K562 (cell line): ENCODE results near the gene CPED1. TPM values are rescaled to one million over a fixed set of nuclear protein-coding genes. Genes with fewer than 3 reads are reported as not detected.
A peak's percentile ranks its signal among the peaks of the same experiment; 100 is the strongest.

ENCODE experiments used
- ATAC-seq: fragments of 200-7000 bp; cut with Tn5 transposase; 3 replicates; pipeline ENCODE4 v1.9.1; 2020; ENCODE audit warnings: moderate library complexity
- BruUV-seq: library from RNA; stranded (reverse); fragments of 400-500 nt; replicated peaks from 2 replicates; lab custom pipeline; 2021; lab: Mats Ljungman, UMichigan
- CTCF ChIA-PET: fragments of 300-600 bp; formaldehyde crosslinking; extraction: SDS; loops from one replicate; lab custom pipeline; 2021; ENCODE audit warnings: low intra/inter-chr PET ratio; lab: Yijun Ruan, JAX
- POLR2A ChIA-PET: fragments of 300-600, 350-650 bp; sonication (Branson Sonifier 250); formaldehyde crosslinking; extraction: SDS; loops from one replicate; lab custom pipeline; 2021; ENCODE audit warnings: antibody characterized with exemption, inconsistent platforms; lab: Yijun Ruan, JAX
- DNase-seq, 4 experiments: peaks; one replicate each; pipeline versions ENCODE4 v3.0.0 to v3.0.0-alpha.2; 2011 to 2018; ENCODE audit warnings: low spot score in 3 of 4, mixed read lengths in 3 of 4; ENCODE audit errors: extremely low read depth in 1 of 4
- FAIRE-seq: peaks from 2 replicates; lab custom pipeline; 2011; peaks lifted over from hg19 to GRCh38; lab: Jason Lieb, UNC
- H2AFZ ChIP-seq: 2 replicates; pipeline ENCODE4 v1.6.0; 2011; ENCODE audit warnings: low read depth, low read length, control low read depth, inconsistent platforms
- H3K27ac ChIP-seq: fragments of 200-600 bp; 3 replicates; pipeline ENCODE4 v1.8.0; 2011; ENCODE audit warnings: low read depth, mild to moderate bottlenecking, control low read depth, inconsistent platforms, low read length, moderate library complexity, mixed read lengths; ENCODE audit errors: extremely low read depth
- H3K27me3 ChIP-seq, 2 experiments: fragments of 300-600 bp in 1 of 2; 2 replicates in 1 of 2; 3 replicates in 1 of 2; pipeline versions ENCODE4 v1.6.0 to v1.8.0; 2011; ENCODE audit warnings: inconsistent platforms in 2 of 2, low read length in 2 of 2, mild to moderate bottlenecking in 1 of 2, mixed read lengths in 1 of 2, moderate library complexity in 1 of 2; ENCODE audit not compliant: control insufficient read depth in 2 of 2, insufficient read depth in 2 of 2
- H3K36me3 ChIP-seq: fragments of 300-600 bp; 3 replicates; pipeline ENCODE4 v1.8.0; 2011; ENCODE audit warnings: mild to moderate bottlenecking, low read length, inconsistent platforms; ENCODE audit not compliant: control insufficient read depth, insufficient read depth
- H3K4me1 ChIP-seq, 2 experiments: fragments of 200-600 bp in 1 of 2; replicated peaks in 1 of 2; 2 replicates in 1 of 2; 3 replicates in 1 of 2; pipeline versions ENCODE4 v1.5.1 to v1.8.0; 2011; ENCODE audit warnings: inconsistent platforms in 2 of 2, low read length in 2 of 2, mild to moderate bottlenecking in 1 of 2, mixed read lengths in 1 of 2, moderate library complexity in 1 of 2; ENCODE audit not compliant: control insufficient read depth in 2 of 2, insufficient read depth in 2 of 2
- H3K4me2 ChIP-seq: 2 replicates; pipeline ENCODE4 v1.6.1; 2011; ENCODE audit warnings: low read length, control low read depth, inconsistent platforms, mixed read lengths; ENCODE audit not compliant: insufficient read depth
- H3K4me3 ChIP-seq: fragments of 200-600 bp; sonication (generic), shearing (Covaris generic); 2 replicates; pipeline ENCODE4 v1.5.1; 2016; ENCODE audit warnings: control low read depth, inconsistent platforms
- H3K79me2 ChIP-seq: fragments of 200-600 bp; 3 replicates; pipeline ENCODE4 v1.8.0; 2011; ENCODE audit warnings: low read length, inconsistent platforms; ENCODE audit not compliant: control insufficient read depth, insufficient read depth
- H3K9ac ChIP-seq, 2 experiments: 2 replicates each; pipeline versions ENCODE4 v1.6.0 to v1.6.1; 2011; ENCODE audit warnings: low read depth in 2 of 2, low read length in 2 of 2, control low read depth in 1 of 2, inconsistent platforms in 1 of 2, mild to moderate bottlenecking in 1 of 2, mixed read lengths in 1 of 2; ENCODE audit not compliant: insufficient read depth in 1 of 2
- H3K9me1 ChIP-seq: one replicate; pipeline ENCODE4 v1.6.0; 2011; ENCODE audit warnings: inconsistent platforms, mild to moderate bottlenecking, low read length, moderate library complexity; ENCODE audit not compliant: control insufficient read depth, insufficient read depth
- H3K9me3 ChIP-seq: replicated peaks from 2 replicates; pipeline ENCODE4 v1.5.1; 2011; ENCODE audit warnings: low read depth, low read length, inconsistent platforms; ENCODE audit not compliant: control insufficient read depth, insufficient read depth
- H4K20me1 ChIP-seq: replicated peaks from 2 replicates; pipeline ENCODE4 v1.6.1; 2011; ENCODE audit warnings: low read length, inconsistent platforms, mixed read lengths; ENCODE audit not compliant: control insufficient read depth, insufficient read depth
- AFF4 ChIP-seq: sonication (generic); formaldehyde crosslinking; IDR thresholded peaks from 2 replicates; pipeline ENCODE4 v1.8.0; 2023; ENCODE audit warnings: mild to moderate bottlenecking, missing genetic modification reagents
- NCOR1 ChIP-seq: fragments of 450-650 bp; IDR thresholded peaks from 2 replicates; pipeline ENCODE4 v1.6.1; 2016; ENCODE audit warnings: mild to moderate bottlenecking, moderate library complexity
- NFIC ChIP-seq: fragments of 450-650 bp; IDR thresholded peaks from 2 replicates; pipeline ENCODE4 v1.6.1; 2017; ENCODE audit warnings: mild to moderate bottlenecking, inconsistent platforms
- PATZ1 ChIP-seq: fragments of 250-450 bp; sonication (Bioruptor Pico); IDR thresholded peaks from 2 replicates; pipeline ENCODE4 v1.5.0; 2020; ENCODE audit warnings: mild to moderate bottlenecking, borderline replicate concordance
- POLR2G ChIP-seq: fragments of 200-400 bp; formaldehyde crosslinking; IDR thresholded peaks from 2 replicates; pipeline ENCODE4 v1.6.1; 2017; ENCODE audit warnings: low read depth, mild to moderate bottlenecking, antibody characterized with exemption, low read length, moderate library complexity
- RUNX1 ChIP-seq: sonication (generic); IDR thresholded peaks from 2 replicates; pipeline ENCODE4 v1.6.1; 2016; ENCODE audit warnings: antibody characterized with exemption, low read depth
- STAT6 ChIP-seq: sonication (generic); formaldehyde crosslinking; IDR thresholded peaks from 2 replicates; pipeline ENCODE4 v1.8.1; 2023; ENCODE audit warnings: mild to moderate bottlenecking, missing genetic modification reagents
- ZBTB43 ChIP-seq: sonication (generic); formaldehyde crosslinking; IDR thresholded peaks from 2 replicates; pipeline ENCODE4 v1.8.0; 2023; ENCODE audit warnings: mild to moderate bottlenecking, missing genetic modification reagents
- ZKSCAN3 ChIP-seq: fragments of 250-450 bp; sonication (Bioruptor Pico); IDR thresholded peaks from 2 replicates; pipeline ENCODE4 v1.4.0; 2020
- ZNF384 ChIP-seq: IDR thresholded peaks from 2 replicates; pipeline ENCODE4 v1.6.1; 2012; ENCODE audit warnings: low read depth, low read length, improper control_type of control experiment
- ZNF561 ChIP-seq: fragments of 450-650 bp; formaldehyde crosslinking; conservative IDR thresholded peaks from 2 replicates; pipeline ENCODE4 v1.4.0; 2020; ENCODE audit warnings: mild to moderate bottlenecking, moderate library complexity
- ZNF764 ChIP-seq: fragments of 250-450 bp; sonication (Bioruptor Pico); IDR thresholded peaks from 2 replicates; pipeline ENCODE4 v1.4.0; 2020; ENCODE audit warnings: low read depth, mild to moderate bottlenecking, moderate library complexity
- ZNF780A ChIP-seq: fragments of 250-450 bp; sonication (Bioruptor Pico); IDR thresholded peaks from 2 replicates; pipeline ENCODE4 v1.5.0; 2021; ENCODE audit warnings: mild to moderate bottlenecking
- WGBS: fragments of 100-300 bp; shearing (Covaris generic); methylation state at CpG from one replicate; pipeline ENCODE4 v1.1.6; 2016; ENCODE audit warnings: low coverage, mixed read lengths; ENCODE audit not compliant: insufficient coverage; ENCODE audit errors: missing lambda C conversion rate; 5-methylcytosine and 5-hydroxymethylcytosine counted together
- in situ Hi-C: fragments of 300-500 bp; cut with MboI; formaldehyde crosslinking; loops from 4 replicates; pipeline ENCODE4 v1.15.0; 2018; ENCODE audit warnings: inconsistent platforms, mixed read lengths
- intact Hi-C: fragments of 100-400 bp; cut with micrococcal nuclease; formaldehyde crosslinking; loops from 2 replicates; pipeline ENCODE4 v1.14.2; 2022
- polyA plus RNA-seq, 8 experiments: library from polyadenylated mRNA; depleted of rRNA in 4 of 8; stranded (reverse) in 5 of 8; unstranded in 3 of 8; fragments of >200 nt; fragmentation: Nextera tagmentation in 2 of 8; fragmentation: Illumina TruSeq in 1 of 8; extraction: Ambion mirVana in 2 of 8; extraction: Trizol in 1 of 8; gene quantifications; 2 replicates each; pipeline versions ENCODE4 v1.2.1 to v1.2.3, GENCODE V29; 2011 to 2014; ENCODE audit warnings: inconsistent platforms in 1 of 8, missing spikeins in 1 of 8
- total RNA-seq, 7 experiments: library from RNA; depleted of rRNA in 6 of 7; stranded (reverse); fragments of >200 nt in 6 of 7; fragmentation: Illumina TruSeq in 2 of 7; extraction: Trizol in 2 of 7; gene quantifications; 2 replicates each; pipeline versions ENCODE4 v1.2.1 to v1.2.3, GENCODE V29; 2011 to 2021; ENCODE audit warnings: low replicate concordance in 1 of 7

CPED1 gene
- total and polyA plus RNA-seq, 9 of the 15 experiments (the other 6 are each of a cell fraction or from before 2014, with no cell fraction given), result 195 to 393 (median 290) TPM

- ChIA-PET POLR2A (interaction anchor here (0.7 to 4.6 kb wide), 9 partner anchors 9 to 133 kb away, joined by 3 to 41 read pairs (median 6); partner anchors contain the start of genes CPED1 and ING3), CTCF (no interaction called here)
- no peak for ATAC-seq
- no peak overlapping the region for H2AFZ ChIP-seq
- WGBS, result 17% methylated on average over 2 of the region's 2 CpGs
- H3K79me2 ChIP-seq, result peaks cover 100% of the 10 kb centered on the region
- no peak for DNase-seq
- intact Hi-C loops (no loop called here), in situ Hi-C loops (no loop called here)
- H3K36me3 ChIP-seq, result peaks cover 89% of the 10 kb centered on the region
- H3K27ac ChIP-seq, result no peak overlapping the region
- no peak overlapping the region for H3K9ac ChIP-seq
- no peaks in the 10 kb centered on the region for H3K27me3 ChIP-seq
- FAIRE-seq, result no peak
- H3K4me1 ChIP-seq, result peaks cover 7 to 66% of the 10 kb centered on the region in 2 experiments
- no peak overlapping the region for H3K4me3 ChIP-seq
- H3K9me3 ChIP-seq, result no peaks in the 10 kb centered on the region
- no peak overlapping the region for H3K4me2 ChIP-seq
- no peaks in the 10 kb centered on the region for H3K9me1 ChIP-seq
- no TSS peak for BruUV-seq
- H4K20me1 ChIP-seq, result peaks cover 37% of the 10 kb centered on the region
- no peak for TF ChIP-seq ZNF384
- TF ChIP-seq ZBTB43, result no peak
- TF ChIP-seq AFF4 (CRISPR knock-in tag), result peak; percentile 24; the same call in 1 of the 2 replicates
- TF ChIP-seq ZNF764 (CRISPR knock-in tag), result no peak
- TF ChIP-seq NFIC, result no peak
- no peak for TF ChIP-seq ZNF561 (CRISPR knock-in tag)
- no peak for TF ChIP-seq RUNX1
- no peak for TF ChIP-seq ZKSCAN3 (CRISPR knock-in tag)
- no peak; the same call in 1 of the 2 replicates for TF ChIP-seq NCOR1
- TF ChIP-seq POLR2G, result no peak
- TF ChIP-seq PATZ1, result no peak
- no peak for TF ChIP-seq ZNF780A
- no peak for TF ChIP-seq STAT6
Measured at GRCh38 chr7:121084256-121084655, 95.7 kb downstream of the CPED1 start.
